IMR-90 (cell line): ENCODE results near the gene NOS1. TPM values are rescaled to one million over a fixed set of nuclear protein-coding genes. Genes with fewer than 3 reads are reported as not detected.

Source experiments
- ATAC-seq: fragments of 200-7000 bp; cut with Tn5 transposase; 2 replicates; pipeline ENCODE4 v1.9.1; 2020; ENCODE audit warnings: low read depth, mild to moderate bottlenecking, moderate library complexity
- BruUV-seq: library from RNA; stranded (reverse); fragments of 400-500 nt; replicated peaks from 2 replicates; lab custom pipeline; 2021; lab: Mats Ljungman, UMichigan
- CTCF ChIA-PET: fragments of 300-600 bp; formaldehyde crosslinking; extraction: SDS; loops from one replicate; lab custom pipeline; 2021; ENCODE audit warnings: antibody characterized with exemption; lab: Yijun Ruan, JAX
- POLR2A ChIA-PET: fragments of 300-600 bp; sonication (Branson Sonifier 250); formaldehyde crosslinking; loops from one replicate; lab custom pipeline; 2022; ENCODE audit warnings: antibody characterized with exemption; ENCODE audit not compliant: unreplicated experiment; lab: Charles Lee
- DNase-seq: peaks from one replicate; pipeline ENCODE4 v3.0.0; 2013
- H2AFZ ChIP-seq: replicated peaks from 2 replicates; pipeline ENCODE3; 2013; ENCODE audit warnings: low read length, mild to moderate bottlenecking; ENCODE audit not compliant: poor library complexity
- H2AK5ac ChIP-seq: 2 replicates; pipeline ENCODE4 v1.6.1; 2013; ENCODE audit warnings: low read depth, low read length, inconsistent platforms
- H2AK9ac ChIP-seq: replicated peaks from 2 replicates; pipeline ENCODE3; 2013; ENCODE audit warnings: mild to moderate bottlenecking, low read depth, low read length, moderate library complexity; ENCODE audit not compliant: poor library complexity
- H2BK120ac ChIP-seq: 2 replicates; pipeline ENCODE4 v1.6.1; 2013; ENCODE audit warnings: low read depth, low read length, inconsistent platforms
- H2BK15ac ChIP-seq: 3 replicates; pipeline ENCODE4 v1.6.1; 2013; ENCODE audit warnings: low read depth, low read length, inconsistent platforms
- H2BK20ac ChIP-seq: 2 replicates; pipeline ENCODE4 v1.6.1; 2013; ENCODE audit warnings: low read depth, mild to moderate bottlenecking, inconsistent platforms, low read length, moderate library complexity
- H2BK5ac ChIP-seq: 2 replicates; pipeline ENCODE4 v1.6.1; 2013; ENCODE audit warnings: mild to moderate bottlenecking, low read depth, low read length, inconsistent platforms; ENCODE audit not compliant: poor library complexity, severe bottlenecking
- H3K14ac ChIP-seq: replicated peaks from 2 replicates; pipeline ENCODE4 v1.6.1; 2013; ENCODE audit warnings: low read depth, low read length, inconsistent platforms
- H3K18ac ChIP-seq: 2 replicates; pipeline ENCODE4 v1.6.1; 2013; ENCODE audit warnings: low read depth, low read length, control low read depth
- H3K23ac ChIP-seq: 2 replicates; pipeline ENCODE4 v1.6.1; 2013; ENCODE audit warnings: low read depth, low read length, inconsistent platforms
- H3K27ac ChIP-seq: 2 replicates; pipeline ENCODE4 v1.5.1; 2013; ENCODE audit warnings: mild to moderate bottlenecking, control low read depth, low read length; ENCODE audit not compliant: insufficient read depth
- H3K27me3 ChIP-seq: 2 replicates; pipeline ENCODE4 v1.6.1; 2013; ENCODE audit warnings: low read length; ENCODE audit not compliant: control insufficient read depth, insufficient read depth
- H3K36me3 ChIP-seq: 2 replicates; pipeline ENCODE4 v1.6.1; 2013; ENCODE audit warnings: low read length, mixed read lengths; ENCODE audit not compliant: control insufficient read depth, insufficient read depth
- H3K4ac ChIP-seq: 2 replicates; pipeline ENCODE4 v1.6.1; 2013; ENCODE audit warnings: low read depth, low read length, inconsistent platforms
- H3K4me1 ChIP-seq: 2 replicates; pipeline ENCODE4 v1.6.1; 2013; ENCODE audit warnings: low read length, mixed read lengths; ENCODE audit not compliant: control insufficient read depth, insufficient read depth
- H3K4me2 ChIP-seq: 2 replicates; pipeline ENCODE4 v1.6.1; 2013; ENCODE audit warnings: low read depth, mild to moderate bottlenecking, control low read depth, low read length, moderate library complexity
- H3K4me3 ChIP-seq: 2 replicates; pipeline ENCODE4 v1.5.1; 2013; ENCODE audit warnings: low read depth, mild to moderate bottlenecking, control low read depth, low read length, moderate library complexity; ENCODE audit not compliant: insufficient read depth
- H3K56ac ChIP-seq: 2 replicates; pipeline ENCODE4 v1.6.1; 2013; ENCODE audit warnings: low read length, inconsistent platforms; ENCODE audit not compliant: insufficient read depth; ENCODE audit errors: extremely low read depth
- H3K79me1 ChIP-seq, 2 experiments: 2 replicates each; pipeline ENCODE4 v1.6.1; 2013; ENCODE audit warnings: low read length in 2 of 2, inconsistent platforms in 1 of 2, low read depth in 1 of 2
- H3K9ac ChIP-seq: 2 replicates; pipeline ENCODE4 v1.6.1; 2013; ENCODE audit warnings: low read depth, low read length, control low read depth
- H3K9me1 ChIP-seq: 2 replicates; pipeline ENCODE4 v1.6.1; 2013; ENCODE audit warnings: low read length, inconsistent platforms; ENCODE audit not compliant: insufficient read depth
- H3K9me3 ChIP-seq: 2 replicates; pipeline ENCODE4 v1.6.1; 2013; ENCODE audit warnings: low read length; ENCODE audit not compliant: control insufficient read depth, insufficient read depth
- H4K20me1 ChIP-seq: 2 replicates; pipeline ENCODE4 v1.6.1; 2013; ENCODE audit warnings: low read length, inconsistent platforms; ENCODE audit not compliant: insufficient read depth
- H4K5ac ChIP-seq: 2 replicates; pipeline ENCODE4 v1.6.1; 2013; ENCODE audit warnings: mild to moderate bottlenecking, low read depth, low read length, control low read depth
- H4K8ac ChIP-seq, 2 experiments: 2 replicates each; pipeline ENCODE4 v1.6.1; 2013; ENCODE audit warnings: low read depth in 2 of 2, low read length in 2 of 2, control low read depth in 1 of 2, inconsistent platforms in 1 of 2
- H4K91ac ChIP-seq: 2 replicates; pipeline ENCODE4 v1.6.1; 2013; ENCODE audit warnings: low read depth, low read length, inconsistent platforms; ENCODE audit not compliant: insufficient read depth
- BHLHE40 ChIP-seq: fragments of 150-350 bp; IDR thresholded peaks from 2 replicates; pipeline ENCODE4 v1.6.1; 2016; ENCODE audit warnings: mild to moderate bottlenecking, low read depth, low read length
- CEBPB ChIP-seq: IDR thresholded peaks from 2 replicates; pipeline ENCODE4 v1.6.1; 2012; ENCODE audit warnings: low read depth, low read length, improper control_type of control experiment
- CHD1 ChIP-seq: IDR thresholded peaks from 2 replicates; pipeline ENCODE4 v1.6.1; 2012; ENCODE audit warnings: low read depth, low read length, improper control_type of control experiment
- FOS ChIP-seq: fragments of 150-350 bp; IDR thresholded peaks from 2 replicates; pipeline ENCODE4 v1.6.1; 2016; ENCODE audit warnings: low read depth, low read length
- MAFK ChIP-seq: IDR thresholded peaks from 2 replicates; pipeline ENCODE4 v1.6.1; 2012; ENCODE audit warnings: low read depth, low read length, improper control_type of control experiment
- MAZ ChIP-seq: IDR thresholded peaks from 2 replicates; pipeline ENCODE4 v1.6.1; 2012; ENCODE audit warnings: low read depth, mild to moderate bottlenecking, low read length, improper control_type of control experiment, moderate library complexity, borderline replicate concordance
- POLR2A ChIP-seq: IDR thresholded peaks from 2 replicates; pipeline ENCODE4 v1.6.1; 2012; ENCODE audit warnings: mild to moderate bottlenecking, low read depth, low read length
- RAD21 ChIP-seq: IDR thresholded peaks from 2 replicates; pipeline ENCODE4 v1.6.1; 2012; ENCODE audit warnings: low read length, improper control_type of control experiment
- RCOR1 ChIP-seq: IDR thresholded peaks from 2 replicates; pipeline ENCODE4 v1.6.1; 2012; ENCODE audit warnings: mild to moderate bottlenecking, low read length, improper control_type of control experiment; ENCODE audit not compliant: insufficient replicate concordance
- RFX5 ChIP-seq: IDR thresholded peaks from 2 replicates; pipeline ENCODE4 v1.8.0; 2012; ENCODE audit warnings: low read depth, mild to moderate bottlenecking, low read length, moderate library complexity
- WGBS, 2 experiments: methylation state at CpG; one replicate each; pipeline versions ENCODE4 v1.1.5 to v1.1.7; 2013; ENCODE audit warnings: missing lambda C conversion rate in 2 of 2; ENCODE audit not compliant: insufficient read length in 1 of 2; ENCODE audit errors: extremely low coverage in 2 of 2; 5-methylcytosine and 5-hydroxymethylcytosine counted together
- dilution Hi-C: fragments of 300-500 bp; cut with HindIII; formaldehyde crosslinking; loops from one replicate; pipeline ENCODE4 v1.14.3; 2018; ENCODE audit warnings: low sequenced_read_pairs; ENCODE audit not compliant: unreplicated experiment
- in situ Hi-C: fragments of 300-500 bp; cut with MboI; formaldehyde crosslinking; loops from 3 replicates; pipeline ENCODE4 v1.14.3; 2019; ENCODE audit warnings: low sequenced_read_pairs, inconsistent platforms, mixed read lengths
- intact Hi-C: fragments of 100-400 bp; cut with micrococcal nuclease; formaldehyde crosslinking; loops from 2 replicates; pipeline ENCODE4 v1.10.0; 2022
- polyA plus RNA-seq, 3 experiments: library from polyadenylated mRNA; depleted of rRNA; stranded (reverse); fragments of >200 nt; gene quantifications; 2 replicates each; pipeline ENCODE4 v1.2.3, GENCODE V29; 2012; ENCODE audit warnings: low replicate concordance in 1 of 3
- total RNA-seq: library from RNA; depleted of rRNA; stranded (reverse); fragments of >200 nt; gene quantifications from 2 replicates; pipeline ENCODE4 v1.2.3, GENCODE V29; 2012
- TF ChIP-seq, protein P1 (sequence below): conservative IDR thresholded peaks from 2 replicates; pipeline ENCODE4 v1.5.1; 2012; ENCODE audit warnings: mild to moderate bottlenecking, low read depth, low read length, improper control_type of control experiment

NOS1 gene
- total and polyA plus RNA-seq, 2 of the 4 experiments (the other 2 are of a cell fraction) = 0.09 TPM; not detected in 1

DNA sequence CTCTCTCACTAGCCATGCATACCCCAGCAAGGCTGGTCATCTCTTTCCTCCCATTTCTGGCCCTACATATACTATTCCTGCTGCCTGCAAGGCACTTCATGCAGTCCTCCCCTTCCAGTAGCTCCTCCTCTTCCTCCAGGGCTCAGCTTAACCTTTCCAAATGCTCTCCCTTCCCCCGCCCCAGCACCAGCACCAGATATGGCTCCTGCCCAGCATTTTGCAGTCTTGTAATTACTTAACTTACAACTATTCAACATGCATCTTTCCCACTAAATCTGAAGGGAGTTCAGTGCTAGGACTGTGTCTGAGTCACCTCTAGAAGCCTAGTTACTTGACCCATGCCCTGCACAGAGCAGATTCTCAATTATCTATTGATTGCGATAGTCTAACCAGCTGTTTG is 169.4 kb downstream of the NOS1 start:
- ATAC-seq (no peak), DNase-seq (no peak)
- in situ Hi-C loops = no loop called here
- no peak overlapping the region for H2AK5ac ChIP-seq
- H3K79me1 ChIP-seq = peaks cover 10 to 20% of the 10 kb centered on the region in 2 experiments
- H3K27ac ChIP-seq = no peak overlapping the region
- H3K36me3 ChIP-seq = peaks cover 3% of the 10 kb centered on the region; the same call in 1 of the 2 replicates
- H2BK120ac ChIP-seq = no peak overlapping the region
- dilution Hi-C loops = no loop called here
- no peak overlapping the region for H3K4me2 ChIP-seq
- H4K91ac ChIP-seq = no peak overlapping the region
- H3K4me1 ChIP-seq = no peaks in the 10 kb centered on the region
- no peak overlapping the region for H3K56ac ChIP-seq
- CTCF ChIA-PET = no interaction called here
- no peak overlapping the region for H3K18ac ChIP-seq
- peaks cover 9% of the 10 kb centered on the region; the same call in 1 of the 2 replicates for H4K20me1 ChIP-seq
- H2BK5ac ChIP-seq = no peak overlapping the region
- TF ChIP-seq BHLHE40 = no peak
- no peak for TF ChIP-seq FOS
- no peak for TF ChIP-seq MAZ
- no peak for TF ChIP-seq MAFK
- no peak for TF ChIP-seq RAD21
- TF ChIP-seq CEBPB = no peak
- TF ChIP-seq RCOR1 = no peak
- no peak for TF ChIP-seq CHD1
- no peak for TF ChIP-seq RFX5
- no peak for TF ChIP-seq POLR2A
- TF ChIP-seq, protein P1, sequence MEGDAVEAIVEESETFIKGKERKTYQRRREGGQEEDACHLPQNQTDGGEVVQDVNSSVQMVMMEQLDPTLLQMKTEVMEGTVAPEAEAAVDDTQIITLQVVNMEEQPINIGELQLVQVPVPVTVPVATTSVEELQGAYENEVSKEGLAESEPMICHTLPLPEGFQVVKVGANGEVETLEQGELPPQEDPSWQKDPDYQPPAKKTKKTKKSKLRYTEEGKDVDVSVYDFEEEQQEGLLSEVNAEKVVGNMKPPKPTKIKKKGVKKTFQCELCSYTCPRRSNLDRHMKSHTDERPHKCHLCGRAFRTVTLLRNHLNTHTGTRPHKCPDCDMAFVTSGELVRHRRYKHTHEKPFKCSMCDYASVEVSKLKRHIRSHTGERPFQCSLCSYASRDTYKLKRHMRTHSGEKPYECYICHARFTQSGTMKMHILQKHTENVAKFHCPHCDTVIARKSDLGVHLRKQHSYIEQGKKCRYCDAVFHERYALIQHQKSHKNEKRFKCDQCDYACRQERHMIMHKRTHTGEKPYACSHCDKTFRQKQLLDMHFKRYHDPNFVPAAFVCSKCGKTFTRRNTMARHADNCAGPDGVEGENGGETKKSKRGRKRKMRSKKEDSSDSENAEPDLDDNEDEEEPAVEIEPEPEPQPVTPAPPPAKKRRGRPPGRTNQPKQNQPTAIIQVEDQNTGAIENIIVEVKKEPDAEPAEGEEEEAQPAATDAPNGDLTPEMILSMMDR = no peak
- H3K27me3 ChIP-seq = no peaks in the 10 kb centered on the region; the same call in 1 of the 2 replicates
- no peak overlapping the region for H3K14ac ChIP-seq
- no CpG with 5 or more reads among the region's 2 CpGs for WGBS, 2 experiments
- no peak overlapping the region for H2AK9ac ChIP-seq
- POLR2A ChIA-PET = no interaction called here
- H2BK20ac ChIP-seq = no peak overlapping the region
- no peaks in the 10 kb centered on the region for H3K9me1 ChIP-seq
- H3K9me3 ChIP-seq = no peaks in the 10 kb centered on the region
- no peak overlapping the region for H3K4me3 ChIP-seq
- H3K4ac ChIP-seq = no peak overlapping the region
- intact Hi-C loops = no loop called here
- no peak overlapping the region for H4K8ac ChIP-seq
- no peak overlapping the region for H2BK15ac ChIP-seq
- no peak overlapping the region for H3K9ac ChIP-seq
- H2AFZ ChIP-seq = no peak overlapping the region
- no TSS peak for BruUV-seq
- H4K5ac ChIP-seq = no peak overlapping the region
- H3K23ac ChIP-seq = no peak overlapping the region
